Measurements from ENCODE around the gene TGM3. TPM values are rescaled to one million over a fixed set of nuclear protein-coding genes. Genes with fewer than 3 reads are reported as not detected.

TGM3 gene
- total and polyA plus RNA-seq, 11 donors = 0.04 TPM; not detected in 10

DNA sequence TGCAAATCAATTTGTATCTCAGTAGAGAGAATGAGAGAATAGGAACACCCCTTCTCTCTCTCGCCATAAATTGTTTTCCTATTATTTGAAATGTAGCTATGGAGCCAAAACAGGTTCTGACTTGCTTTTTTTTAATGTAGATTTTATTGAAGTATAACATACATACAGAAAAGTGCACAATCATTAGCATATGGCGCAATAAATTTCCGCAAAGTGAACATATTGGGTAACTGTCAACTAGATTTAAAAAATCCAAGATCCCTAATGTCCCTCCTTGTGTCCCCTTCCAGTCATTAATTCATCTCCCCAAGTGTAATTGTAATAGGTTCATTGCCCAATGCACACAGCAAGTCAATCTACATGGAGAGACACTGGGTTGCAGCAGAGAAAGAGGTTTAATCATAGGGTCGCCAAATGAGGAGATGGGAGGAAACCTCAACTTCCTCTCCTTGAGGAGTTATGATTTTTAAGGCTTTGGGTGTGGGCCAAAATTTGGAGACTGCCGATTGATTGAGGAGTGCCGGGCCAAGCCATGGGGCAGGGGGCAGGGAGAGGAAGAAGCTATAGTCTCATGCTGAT lies 43.3 kb upstream of the TGM3 start:
- Histone ChIP-seq H3K36me3 (no peaks in the 10 kb centered on the region), H3K27ac (no peak overlapping the region), H3K4me1 (peaks cover 0 to 22% (median 0%) of the 10 kb centered on the region in 12 donors), H3K4me3 (no peak overlapping the region), H3K9me3 (no peaks in the 10 kb centered on the region), H3K27me3 (peaks cover 0 to 20% (median 0%) of the 10 kb centered on the region in 9 donors)
- DNase-seq (no peak), ATAC-seq (no peak)
- intact Hi-C loops (cut with DNase I) = no loop called here
- 62 to 66% (median 64%) methylated on average over 6 of the region's 6 CpGs for WGBS, 4 donors
- no peak for TF ChIP-seq POLR2A (IDR thresholded peaks at IDR 0.05)
- TF ChIP-seq, protein P1, sequence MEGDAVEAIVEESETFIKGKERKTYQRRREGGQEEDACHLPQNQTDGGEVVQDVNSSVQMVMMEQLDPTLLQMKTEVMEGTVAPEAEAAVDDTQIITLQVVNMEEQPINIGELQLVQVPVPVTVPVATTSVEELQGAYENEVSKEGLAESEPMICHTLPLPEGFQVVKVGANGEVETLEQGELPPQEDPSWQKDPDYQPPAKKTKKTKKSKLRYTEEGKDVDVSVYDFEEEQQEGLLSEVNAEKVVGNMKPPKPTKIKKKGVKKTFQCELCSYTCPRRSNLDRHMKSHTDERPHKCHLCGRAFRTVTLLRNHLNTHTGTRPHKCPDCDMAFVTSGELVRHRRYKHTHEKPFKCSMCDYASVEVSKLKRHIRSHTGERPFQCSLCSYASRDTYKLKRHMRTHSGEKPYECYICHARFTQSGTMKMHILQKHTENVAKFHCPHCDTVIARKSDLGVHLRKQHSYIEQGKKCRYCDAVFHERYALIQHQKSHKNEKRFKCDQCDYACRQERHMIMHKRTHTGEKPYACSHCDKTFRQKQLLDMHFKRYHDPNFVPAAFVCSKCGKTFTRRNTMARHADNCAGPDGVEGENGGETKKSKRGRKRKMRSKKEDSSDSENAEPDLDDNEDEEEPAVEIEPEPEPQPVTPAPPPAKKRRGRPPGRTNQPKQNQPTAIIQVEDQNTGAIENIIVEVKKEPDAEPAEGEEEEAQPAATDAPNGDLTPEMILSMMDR (IDR thresholded peaks at IDR 0.05) = no peak

DNA sequence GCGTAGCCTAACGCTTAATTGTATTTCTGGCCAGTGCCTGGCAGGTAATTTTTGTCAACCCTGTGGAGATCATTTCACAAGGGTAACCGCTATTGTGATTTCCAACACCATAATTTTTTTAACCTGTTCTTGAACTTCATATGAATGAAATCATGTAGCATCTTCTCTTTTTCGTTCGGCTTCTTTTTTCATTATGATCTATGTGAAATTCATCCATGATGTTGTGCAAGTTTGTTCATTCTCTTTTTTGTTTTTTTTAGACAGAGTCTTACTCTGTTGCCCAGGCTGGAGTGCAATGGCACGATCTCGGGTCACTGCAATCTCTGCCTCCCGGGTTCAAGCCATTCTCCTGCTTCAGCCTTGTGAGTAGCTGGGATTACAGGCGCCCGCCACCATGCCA lies 42.5 kb upstream of the TGM3 start:
- 84 to 94% (median 92%) methylated on average over 10 of the region's 10 CpGs for WGBS, 4 donors

DNA sequence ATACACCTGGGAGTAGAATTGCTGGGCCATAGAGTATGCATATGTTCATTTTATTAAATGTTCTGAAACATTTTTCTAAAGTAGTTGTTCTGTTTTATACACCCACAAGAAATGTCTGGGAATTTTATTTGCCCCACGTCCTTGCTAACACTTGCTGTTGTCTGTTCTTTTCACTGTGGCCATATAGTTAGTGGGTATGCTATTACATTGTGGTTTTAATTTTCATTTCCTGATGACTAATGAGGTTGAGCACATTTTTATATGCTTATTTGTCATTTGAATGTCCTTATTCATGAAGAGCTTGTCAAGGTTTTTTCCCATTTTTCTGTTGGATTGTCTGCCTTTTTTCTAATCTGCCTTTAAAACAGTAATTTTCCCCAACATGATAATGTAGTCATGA lies 41.5 kb upstream of the TGM3 start:
- Histone ChIP-seq H3K27me3 (peaks cover 0 to 7% (median 0%) of the 10 kb centered on the region in 9 donors), H3K9me3 (no peaks in the 10 kb centered on the region), H3K4me3 (no peak overlapping the region), H3K36me3 (no peaks in the 10 kb centered on the region), H3K27ac (no peak overlapping the region), H3K4me1 (peaks cover 0 to 22% (median 0%) of the 10 kb centered on the region in 12 donors)
- DNase-seq = no peak
- ATAC-seq = no peak
- no peak for TF ChIP-seq POLR2A (IDR thresholded peaks at IDR 0.05)
- TF ChIP-seq, protein P1 (IDR thresholded peaks at IDR 0.05) = no peak
- 74 to 77% (median 75%) methylated on average over 1 of the region's 1 CpG for WGBS, 4 donors
- intact Hi-C loops (cut with DNase I) = no loop called here

More for the DNA sequence above, 42.5 kb upstream of the TGM3 start:
- H3K4me1 ChIP-seq = peaks cover 0 to 22% (median 0%) of the 10 kb centered on the region in 12 donors
- peaks cover 0 to 15% (median 0%) of the 10 kb centered on the region in 9 donors for H3K27me3 ChIP-seq
- ATAC-seq (no peak), DNase-seq (no peak)
- no peaks in the 10 kb centered on the region for H3K36me3 ChIP-seq
- H3K9me3 ChIP-seq = no peaks in the 10 kb centered on the region
- H3K4me3 ChIP-seq = no peak overlapping the region
- no peak overlapping the region for H3K27ac ChIP-seq
- intact Hi-C loops (cut with DNase I) = no loop called here
- TF ChIP-seq, protein P1 (IDR thresholded peaks at IDR 0.05) = no peak
- TF ChIP-seq POLR2A (IDR thresholded peaks at IDR 0.05) = no peak

GRCh38 chr20:2255926-2256531 lies 39.8 kb upstream of the TGM3 start:
- intact Hi-C loops (cut with DNase I) = no loop called here
- Histone ChIP-seq H3K27ac (no peak overlapping the region), H3K4me3 (no peak overlapping the region), H3K36me3 (no peaks in the 10 kb centered on the region), H3K27me3 (peaks cover 0 to 7% (median 0%) of the 10 kb centered on the region in 9 donors), H3K9me3 (no peaks in the 10 kb centered on the region), H3K4me1 (peaks cover 0 to 22% (median 0%) of the 10 kb centered on the region in 12 donors)
- DNase-seq (no peak), ATAC-seq (no peak)
- 59 to 67% (median 64%) methylated on average over 8 to 9 of the region's 9 CpGs for WGBS, 4 donors
- TF ChIP-seq, protein P1 (IDR thresholded peaks at IDR 0.05) = no peak
- no peak for TF ChIP-seq POLR2A (IDR thresholded peaks at IDR 0.05)
